ENCODE measurements around the gene LONP1.
"Not testable (repeated sequence)": the region's sequence is repeated elsewhere in the genome, so short reads cannot be mapped to it uniquely, and the experiment has no call there.

Gene LONP1

DNA sequence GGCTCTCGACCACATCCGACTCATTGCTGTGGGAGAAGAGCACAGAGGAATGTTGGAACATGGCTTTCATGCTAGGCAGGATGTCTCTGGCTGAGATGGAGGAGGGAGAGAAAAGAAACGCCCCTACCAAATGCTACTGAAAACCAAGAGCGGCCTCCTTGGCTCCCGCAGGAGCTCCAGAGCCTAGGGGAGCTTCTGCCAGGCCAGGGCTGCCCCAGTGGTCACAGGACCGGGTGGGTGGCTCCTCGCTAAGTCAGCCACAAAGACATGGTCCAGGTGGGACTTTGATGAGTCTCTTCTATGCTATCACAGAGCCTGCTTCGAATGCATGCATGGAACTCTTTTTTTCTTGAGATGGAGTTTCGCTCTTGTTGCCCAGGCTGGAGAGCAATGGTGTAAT lies 6.7 kb downstream of the LONP1 start:
- DNase-seq = no peak

DNA sequence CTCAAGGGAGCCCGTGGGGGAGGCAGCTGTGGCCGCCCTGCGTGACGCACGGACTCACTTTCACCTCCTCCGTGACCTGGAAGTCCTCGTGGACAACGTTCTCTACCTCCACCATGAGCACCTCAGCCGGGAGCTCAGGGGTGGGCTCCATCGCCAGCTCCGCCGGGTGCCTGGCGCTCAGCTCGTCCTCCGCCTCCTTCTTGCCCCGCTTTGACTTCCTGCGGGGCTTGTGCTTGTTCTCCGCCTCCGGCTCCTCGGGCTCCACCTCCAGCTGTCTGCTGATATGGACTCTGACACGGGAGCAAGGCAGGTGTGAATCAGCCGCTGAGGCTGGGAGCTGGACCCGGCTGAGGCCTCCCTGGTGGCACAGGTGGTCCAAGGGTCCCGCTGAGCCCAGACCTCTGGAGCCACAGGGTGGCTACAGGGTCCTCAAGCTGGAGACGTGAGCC lies 8.2 kb downstream of the LONP1 start:
- DNase-seq = no peak

DNA sequence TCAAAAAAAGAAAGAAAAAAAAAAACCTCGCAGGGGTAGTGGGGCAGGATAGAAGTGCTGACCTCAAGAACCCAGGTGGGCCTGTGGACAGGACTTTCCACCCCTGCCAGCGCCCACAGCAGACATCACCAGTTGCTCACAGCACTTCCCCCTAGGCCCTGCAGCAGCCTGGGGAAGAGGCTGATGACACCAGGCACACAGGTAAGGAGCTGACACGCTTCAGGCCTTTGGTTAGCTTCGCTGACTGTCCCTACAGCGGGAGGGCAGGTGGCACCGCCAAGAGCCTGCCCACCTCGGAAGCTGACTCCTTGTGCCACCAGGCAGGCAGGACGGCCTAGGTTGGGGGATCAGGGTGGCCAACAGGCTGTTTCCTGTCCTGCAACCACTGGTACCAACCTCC lies 8.9 kb downstream of the LONP1 start:
- no peak for DNase-seq

DNA sequence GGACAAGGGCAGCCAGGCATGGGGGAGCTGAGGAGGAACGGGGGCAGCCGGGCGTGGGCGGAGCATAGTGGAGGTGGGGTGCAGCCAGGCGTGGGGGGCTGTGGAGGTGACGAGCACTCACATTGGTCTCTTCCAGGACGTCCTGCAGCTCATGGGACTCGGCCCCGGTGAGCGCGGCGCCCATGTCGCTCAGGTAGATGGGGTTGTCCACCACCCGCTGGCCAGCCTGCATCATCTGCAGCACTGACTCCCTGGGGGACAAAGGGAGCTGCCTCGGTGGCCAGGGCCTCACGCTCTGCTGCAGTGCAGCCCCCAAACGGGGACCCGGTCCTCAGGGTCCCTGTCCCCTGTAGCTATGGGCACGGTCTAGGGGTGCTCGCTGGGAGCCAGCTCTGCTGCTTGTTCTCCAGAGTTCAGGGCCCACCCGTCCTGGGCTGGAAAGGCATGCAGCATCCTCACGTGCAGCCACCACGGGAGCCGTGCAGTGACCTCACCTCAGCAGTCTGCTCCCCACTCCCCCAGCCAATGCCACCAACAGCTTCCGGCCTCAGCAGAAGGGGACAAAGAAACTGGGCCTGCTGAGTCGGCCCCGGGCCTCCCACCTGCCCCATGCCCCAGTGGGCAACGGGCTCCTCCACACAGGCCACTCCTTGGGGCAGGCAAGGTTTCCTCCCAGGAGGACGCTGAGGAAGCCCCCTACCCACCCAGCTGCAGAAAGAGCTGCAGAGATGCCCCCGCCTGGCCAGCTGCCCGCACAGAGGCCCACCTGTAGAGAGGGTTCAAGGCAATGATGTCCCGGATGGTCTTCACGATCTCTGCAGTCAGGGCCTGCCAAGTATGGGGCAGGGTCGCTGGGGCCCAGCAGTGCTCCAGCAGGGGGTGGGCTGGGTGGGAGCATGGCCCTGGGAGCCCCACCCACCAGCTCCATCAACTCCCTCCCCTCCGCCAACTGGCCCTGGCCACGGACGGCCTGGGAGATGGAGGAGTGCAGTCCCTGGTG lies 12.1 kb downstream of the LONP1 start:
- no peak for DNase-seq

DNA sequence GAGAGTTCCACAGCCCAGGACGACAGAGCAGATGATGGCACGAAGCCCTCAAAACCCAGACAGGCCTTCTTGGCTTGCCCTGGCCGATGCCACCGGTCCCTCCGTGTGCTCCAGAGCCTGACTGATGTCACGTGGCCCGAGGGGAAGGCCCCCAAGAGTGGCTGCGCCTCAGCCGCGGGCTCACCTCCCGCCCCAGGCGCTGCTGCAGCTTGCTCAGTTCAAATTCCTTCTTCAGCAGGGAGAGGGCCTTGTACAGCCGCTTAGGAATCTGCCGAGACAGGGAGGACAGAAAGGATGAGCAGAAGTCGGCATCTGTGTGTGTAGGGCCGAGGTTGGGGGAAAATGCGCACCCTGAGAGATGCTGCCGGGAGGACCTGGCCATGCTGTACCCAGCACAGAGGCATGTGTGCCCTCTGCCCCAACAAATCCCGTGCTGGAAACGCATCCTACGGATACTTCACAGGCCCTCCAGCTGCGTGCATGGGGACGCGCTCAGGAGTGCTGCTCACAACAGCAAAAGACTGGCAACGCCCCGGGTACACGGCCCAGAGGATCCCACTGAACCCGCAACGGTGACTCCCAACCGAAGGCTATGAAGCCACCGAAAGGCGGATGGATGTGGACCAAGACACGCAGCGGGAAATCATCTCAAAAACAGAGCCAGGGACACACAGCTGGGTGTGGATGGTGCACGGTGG lies 12.9 kb downstream of the LONP1 start:
- DNase-seq = no peak

DNA sequence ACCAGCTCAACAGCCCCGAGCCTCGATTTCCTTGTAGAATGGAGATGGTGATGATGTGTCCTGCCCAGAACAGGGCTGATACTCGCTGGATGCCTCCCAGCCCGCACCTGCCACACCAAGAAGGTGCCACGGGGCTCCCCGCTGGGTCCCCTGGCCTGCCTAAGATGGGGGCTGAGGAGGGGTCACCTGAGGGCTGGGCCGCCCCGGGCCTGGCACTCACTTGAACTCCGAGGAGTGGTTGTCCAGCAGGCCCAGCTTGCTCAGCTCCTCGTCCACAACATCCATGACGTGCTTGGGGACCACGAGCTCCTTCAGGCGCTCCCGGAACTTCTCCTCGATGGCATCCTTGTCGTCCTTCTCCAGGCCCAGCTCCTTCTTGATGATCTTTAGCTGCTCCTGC lies 14.4 kb downstream of the LONP1 start:
- DNase-seq = no peak

DNA sequence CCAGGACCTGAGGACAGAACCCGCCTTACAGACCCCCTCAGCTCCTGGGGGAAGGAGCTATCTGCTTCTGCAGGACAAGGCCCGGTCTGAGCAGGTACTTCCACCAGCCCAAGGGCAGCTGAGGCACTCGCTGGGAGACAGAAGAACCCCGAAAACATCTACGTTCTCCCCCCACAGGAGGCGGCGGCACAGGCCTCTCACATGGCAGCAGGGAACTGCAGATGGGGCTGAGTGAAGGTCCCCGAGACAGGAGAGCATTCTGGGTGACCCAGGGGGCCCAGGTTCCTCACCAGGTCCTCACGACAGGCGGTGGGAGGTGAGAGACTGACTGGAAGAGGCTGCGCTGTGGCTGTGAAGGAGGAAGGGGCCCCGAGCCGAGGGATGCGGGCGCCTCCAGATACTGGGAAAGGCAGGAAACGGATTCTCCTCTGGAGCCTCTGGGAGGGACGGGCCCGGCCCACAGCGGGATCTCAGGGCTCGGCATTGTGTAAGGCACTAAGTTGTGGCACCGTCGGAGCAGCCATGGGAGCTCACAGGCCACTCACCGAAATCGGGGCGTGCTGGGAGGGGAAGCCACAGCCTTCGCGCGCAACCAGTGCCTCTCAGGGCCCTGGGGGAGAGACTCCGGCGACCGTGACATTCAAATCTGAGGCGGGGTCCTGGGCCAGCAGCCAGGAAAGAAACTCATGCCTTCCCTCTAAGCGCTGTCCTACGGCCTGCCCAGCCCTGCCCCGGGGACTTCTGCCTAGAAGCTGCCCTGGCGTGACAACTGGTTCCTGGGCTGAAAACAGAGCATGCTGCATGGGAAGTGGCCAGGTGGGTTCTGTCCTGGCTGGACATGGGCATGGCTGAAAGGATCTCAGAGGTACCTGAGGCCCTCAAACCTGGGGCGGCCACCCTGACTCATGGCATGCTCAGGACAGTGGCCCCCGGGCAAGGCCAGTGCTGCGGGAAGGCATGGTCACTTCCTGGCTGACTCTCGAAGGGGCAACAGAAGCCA lies 15.8 kb downstream of the LONP1 start:
- DNase-seq = no peak

DNA sequence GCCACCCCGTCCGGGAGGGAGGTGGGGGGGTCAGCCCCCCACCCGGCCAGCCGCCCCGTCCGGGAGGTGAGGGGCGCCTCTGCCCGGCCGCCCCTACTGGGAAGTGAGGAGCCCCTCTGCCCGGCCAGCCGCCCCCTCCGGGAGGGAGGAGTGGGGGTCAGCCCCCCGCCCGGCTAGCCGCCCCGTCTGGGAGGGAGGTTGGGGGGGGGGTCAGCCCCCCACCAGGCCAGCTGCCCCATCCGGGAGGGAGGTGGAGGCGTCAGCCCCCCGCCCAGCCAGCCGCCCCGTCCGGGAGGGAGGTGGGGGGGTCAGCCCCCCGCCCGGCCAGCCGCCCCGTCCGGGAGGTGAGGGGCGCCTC lies 17.9 kb downstream of the LONP1 start:
- not testable (repeated sequence) for DNase-seq

DNA sequence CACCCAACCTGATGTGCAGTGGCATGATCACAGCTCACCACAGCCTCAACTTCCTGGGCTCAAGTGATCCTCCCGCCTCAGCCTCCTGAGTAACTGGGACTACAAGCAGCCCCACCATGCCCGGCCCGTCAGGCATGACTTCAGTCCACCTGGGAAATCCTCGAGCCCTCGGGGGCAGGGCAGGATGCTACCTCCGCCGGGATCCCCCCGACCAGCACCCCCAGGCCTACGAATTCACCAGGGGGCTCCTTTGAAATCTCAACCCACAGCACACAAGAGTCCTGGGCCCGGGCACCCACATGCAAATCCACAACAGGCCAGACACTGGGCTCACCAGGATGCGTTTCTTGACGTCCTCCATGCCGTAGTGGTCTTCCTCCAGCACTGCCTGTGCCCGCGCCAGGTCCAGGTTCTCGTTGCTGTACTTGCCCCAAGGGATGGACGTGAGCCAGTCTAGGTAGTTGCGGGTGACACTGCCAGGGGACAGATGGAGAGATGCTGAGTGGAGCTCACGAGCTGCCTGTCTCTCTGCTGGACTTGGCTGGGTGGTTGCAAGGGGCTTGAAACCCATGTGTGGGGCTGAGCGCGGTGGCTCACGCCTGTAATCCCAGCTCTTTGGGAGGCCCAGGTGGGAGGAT lies 19.4 kb downstream of the LONP1 start:
- DNase-seq = no peak

DNA sequence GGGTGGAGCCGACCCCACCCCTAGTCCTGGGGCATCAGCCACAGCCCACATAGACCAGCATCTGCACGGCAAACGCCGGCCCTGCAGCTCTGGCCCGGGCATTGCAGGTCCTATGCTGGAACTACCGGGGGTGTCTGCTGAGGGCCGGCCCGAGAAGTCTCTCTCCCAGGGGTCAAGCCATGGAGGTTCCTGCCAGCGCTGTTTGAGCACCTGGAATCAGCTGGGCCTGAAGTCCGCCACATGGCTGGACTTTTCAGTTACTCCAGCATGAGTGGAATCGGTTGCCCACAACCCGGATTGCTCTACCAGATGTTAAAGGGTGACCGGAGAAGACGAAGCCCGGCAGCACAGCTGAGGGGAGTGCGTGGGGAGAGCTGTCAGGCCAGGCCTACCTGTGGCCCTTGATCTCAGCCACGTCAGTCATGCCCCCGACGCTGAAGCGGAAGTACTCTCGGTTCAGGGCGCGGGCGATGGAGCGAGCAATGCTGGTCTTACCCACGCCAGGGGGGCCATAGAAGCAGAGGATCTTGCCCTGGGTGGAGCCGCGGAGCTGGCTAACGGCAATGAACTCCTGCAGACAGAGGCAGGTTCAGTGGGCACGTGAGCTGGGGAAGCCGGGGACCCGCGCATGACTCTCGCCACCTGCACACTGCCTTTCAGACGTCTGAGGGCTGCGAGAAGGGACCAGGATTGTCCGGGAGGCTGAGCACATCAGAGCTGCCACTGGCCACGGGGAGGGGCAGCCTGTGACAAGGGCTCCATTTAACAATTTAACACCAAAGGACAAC lies 21.1 kb downstream of the LONP1 start:
- DNase-seq = no peak

DNA sequence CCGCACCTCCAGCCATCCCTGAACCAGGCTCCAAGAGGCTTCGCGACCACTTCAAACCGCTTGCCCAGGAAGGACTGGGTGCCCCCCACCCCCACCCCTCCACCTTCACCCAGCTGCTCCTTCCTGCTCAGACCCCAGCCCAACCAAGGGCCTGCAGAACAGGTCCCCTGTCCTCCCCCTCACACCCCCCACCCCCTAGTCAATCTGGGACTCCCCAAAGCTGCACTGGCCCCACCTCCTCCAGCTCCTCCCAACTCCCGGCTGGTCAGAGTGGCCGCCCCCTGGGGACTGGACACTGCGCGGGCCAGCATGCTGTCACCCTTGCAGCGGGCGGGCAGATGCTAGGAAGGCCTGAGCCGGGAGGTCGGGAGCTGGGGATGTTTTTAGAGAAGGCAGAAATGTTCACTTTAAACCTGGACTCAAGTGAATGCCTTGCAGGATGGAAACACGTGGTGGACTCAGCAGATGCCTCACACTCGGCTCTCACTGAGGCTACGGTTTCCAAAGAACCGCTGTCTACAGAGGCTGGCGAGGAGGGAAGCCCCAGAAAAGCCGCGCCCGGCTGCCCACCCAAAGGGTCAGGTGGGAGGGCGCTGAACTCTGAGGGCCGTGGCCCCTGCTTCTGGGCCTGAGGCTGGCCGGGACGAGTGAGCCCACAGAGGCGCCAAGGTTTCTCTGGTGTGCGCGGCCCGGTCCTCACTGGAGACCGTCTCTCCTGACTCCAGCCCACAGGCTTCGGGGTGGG lies 21.9 kb downstream of the LONP1 start:
- DNase-seq = no peak

DNA sequence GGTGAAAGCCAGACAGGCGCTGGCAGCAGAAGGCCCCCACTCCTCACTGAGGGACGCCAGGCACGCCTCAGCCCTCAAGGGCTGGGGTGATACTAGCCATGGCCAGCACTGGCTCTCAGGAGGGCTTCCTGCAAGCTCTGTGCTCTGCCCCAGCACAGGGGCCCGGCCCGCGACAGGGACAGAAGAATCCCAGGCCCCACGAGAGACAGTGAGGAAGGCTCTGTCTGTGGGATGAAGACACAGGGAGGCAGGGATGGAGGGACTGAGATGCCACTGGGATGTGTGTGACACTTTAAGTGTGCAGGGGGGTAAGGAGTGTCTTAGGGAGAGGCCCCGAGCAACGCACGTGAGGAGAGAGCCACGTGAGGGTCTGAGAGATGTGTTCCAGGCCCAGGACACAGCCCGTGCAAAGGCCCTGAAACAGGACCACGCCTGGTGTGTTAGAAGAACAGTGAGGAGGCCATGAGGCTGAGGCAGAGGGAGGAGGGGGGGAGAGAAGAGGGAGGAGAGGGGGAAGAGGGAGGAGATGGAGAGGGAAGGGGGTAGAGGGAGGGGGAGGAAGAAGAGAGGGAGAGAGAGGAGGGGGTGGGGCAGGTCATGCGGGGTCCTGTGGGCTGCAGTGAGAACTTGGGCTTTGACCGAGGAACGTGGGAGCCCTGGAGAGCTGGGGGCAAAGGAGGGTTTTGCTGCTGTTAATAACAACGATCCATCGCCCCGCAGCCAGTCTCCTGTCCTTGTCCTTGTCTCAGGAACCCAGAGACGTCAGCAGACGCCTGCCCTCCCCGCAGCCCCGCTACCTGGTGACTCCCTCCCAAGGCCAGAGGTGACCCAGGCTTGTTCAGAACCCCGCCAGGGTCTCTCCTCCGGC lies 22.7 kb downstream of the LONP1 start:
- no peak for DNase-seq

DNA sequence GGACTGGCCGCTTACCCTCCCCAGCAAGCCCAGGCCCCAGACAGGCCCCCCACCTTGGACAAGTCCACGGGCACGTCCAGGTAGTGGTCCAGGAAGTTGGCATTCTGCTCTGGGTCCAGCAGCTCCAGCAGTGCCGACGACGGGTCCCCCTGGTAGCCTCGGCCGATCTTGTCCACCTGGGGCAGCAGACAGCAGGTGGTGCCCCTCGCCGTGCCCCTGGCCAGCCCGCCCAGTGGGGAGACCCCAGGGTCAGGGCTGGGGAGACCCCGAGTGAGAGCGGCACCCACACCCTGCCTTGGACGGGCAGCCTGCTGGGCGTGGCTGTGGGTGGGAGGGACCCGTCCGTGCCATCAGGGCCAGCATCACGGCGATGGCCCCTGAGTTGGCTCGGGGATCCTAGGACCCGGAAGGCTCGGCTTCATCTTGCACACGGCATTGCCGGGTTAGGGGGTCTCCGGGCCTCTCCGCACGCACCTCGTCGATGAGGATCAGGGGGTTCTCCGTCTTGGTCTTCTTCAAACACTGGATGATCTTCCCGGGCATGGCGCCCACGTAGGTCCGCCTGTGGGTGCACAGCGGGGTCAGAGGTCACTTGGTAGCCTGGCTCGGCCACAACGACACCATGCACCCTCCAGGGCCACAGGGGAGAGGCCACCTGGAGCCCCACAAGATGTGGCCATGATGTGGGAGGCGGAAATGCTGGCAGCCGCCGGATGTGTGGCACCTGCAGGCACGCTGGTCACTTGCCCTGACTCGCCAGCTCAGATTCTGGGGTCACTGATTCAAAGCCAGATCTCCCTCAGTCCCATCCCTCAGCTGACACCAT lies 23.5 kb downstream of the LONP1 start:
- DNase-seq = no peak

DNA sequence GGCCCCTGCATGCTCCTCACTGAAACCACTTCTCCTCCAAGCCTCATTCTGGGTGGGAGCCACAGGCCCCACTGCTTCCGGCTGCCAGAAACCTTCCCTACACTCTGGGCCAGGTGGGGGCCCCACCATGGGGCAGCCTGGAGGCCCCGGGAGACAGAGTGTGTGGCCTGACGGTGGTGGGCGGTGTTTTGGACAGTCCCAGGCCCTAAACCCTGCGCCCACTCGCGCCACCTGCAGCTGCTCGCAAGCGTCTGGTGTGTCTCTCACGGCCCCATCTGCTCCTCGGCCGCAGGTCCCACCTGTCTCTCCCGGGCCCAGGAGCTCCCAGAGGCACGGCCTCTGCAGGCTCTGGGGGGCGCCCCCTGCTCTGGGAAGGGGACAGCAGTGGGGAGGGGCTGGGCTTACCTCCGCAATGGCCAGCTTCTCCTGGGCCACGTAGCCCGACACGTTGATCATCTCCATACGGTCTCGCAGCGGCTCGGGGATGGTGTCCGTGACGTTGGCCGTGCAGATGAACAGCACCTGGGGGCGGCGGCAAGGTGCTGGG lies 24.2 kb downstream of the LONP1 start:
- DNase-seq = no peak

DNA sequence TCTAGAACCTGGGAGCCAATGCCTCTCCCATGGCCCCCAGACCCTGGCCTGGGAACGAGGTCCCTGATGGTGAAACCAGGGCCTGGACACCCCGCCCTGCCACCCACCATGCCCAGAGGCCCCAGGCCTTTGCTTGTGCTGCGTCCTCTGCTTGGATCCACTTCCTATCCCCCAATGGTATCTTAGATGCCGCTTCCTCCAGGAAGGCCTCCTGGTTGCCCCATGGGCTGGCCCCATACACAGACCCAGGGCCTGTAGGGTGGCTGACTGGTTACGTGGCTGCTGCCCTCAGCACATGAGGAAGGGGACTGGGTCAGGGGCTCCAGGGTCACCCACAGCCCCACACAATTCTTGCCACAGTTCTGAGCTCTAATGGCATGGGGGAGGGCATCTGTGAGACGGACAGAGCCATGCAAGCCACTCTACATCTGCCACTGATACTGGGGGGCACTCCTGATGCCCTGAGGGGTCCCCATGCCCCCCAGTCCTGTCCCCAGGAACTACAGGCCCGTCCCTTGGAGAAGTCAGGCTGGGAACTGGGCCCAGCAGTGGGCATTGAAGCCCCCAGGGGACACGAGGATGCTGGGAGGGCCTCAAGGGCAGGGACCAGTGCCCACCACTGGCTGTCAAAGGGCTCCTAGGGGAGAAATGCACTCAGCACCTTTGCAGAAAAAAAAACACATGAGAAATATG lies 24.8 kb downstream of the LONP1 start:
- no peak for DNase-seq

DNA sequence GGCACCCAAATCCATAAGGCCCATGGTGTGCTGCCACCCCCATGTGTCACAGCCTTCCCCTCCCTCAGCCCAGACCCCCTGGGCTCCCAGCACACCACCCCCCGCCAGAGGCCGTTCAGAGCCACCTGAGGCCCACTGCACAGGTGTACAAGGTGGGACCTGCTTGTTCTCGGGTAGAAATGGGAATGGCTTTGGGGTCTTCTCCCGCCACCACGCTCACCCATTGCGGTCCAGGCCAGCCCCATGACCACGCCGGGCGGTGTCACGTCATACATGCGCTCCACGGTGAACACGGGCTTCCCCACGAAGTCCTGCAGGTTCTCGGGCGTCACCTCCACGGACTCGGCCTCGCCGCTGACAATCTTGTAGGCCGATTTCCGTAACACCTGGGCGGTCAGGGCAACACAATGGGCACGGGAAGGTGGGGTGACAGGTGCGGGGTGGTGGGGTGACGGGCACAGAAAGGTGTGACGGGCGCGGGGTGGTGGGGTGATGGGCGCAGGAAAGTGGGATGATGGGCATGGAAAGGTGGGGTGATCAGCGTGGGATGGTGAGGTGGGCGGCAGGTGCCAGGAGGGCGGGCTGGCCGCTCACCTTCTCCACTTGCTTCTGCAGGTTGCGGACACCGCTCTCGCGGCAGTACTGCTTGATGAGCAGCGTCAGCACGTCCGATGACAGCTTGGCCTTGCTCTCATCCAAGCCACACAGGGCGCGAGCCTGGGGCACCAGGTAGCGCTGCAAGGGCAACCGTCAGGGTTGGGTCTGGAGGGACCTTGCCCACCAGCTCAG lies 25.6 kb downstream of the LONP1 start:
- DNase-seq = no peak
